SK-N-SH (cell line): ENCODE data around the gene RPAP2. TPM values are rescaled to one million over a fixed set of nuclear protein-coding genes. Genes with fewer than 3 reads are reported as not detected.
"Not testable (repeated sequence)": the region's sequence is repeated elsewhere in the genome, so short reads cannot be mapped to it uniquely, and the experiment has no call there.

Experiments used
- CTCF ChIA-PET: fragments of 300-600, 350-600 bp; formaldehyde crosslinking; extraction: SDS; loops from one replicate; lab custom pipeline; 2021; lab: Yijun Ruan, JAX
- POLR2A ChIA-PET: fragments of 350-600 bp; sonication (Branson Sonifier 250); formaldehyde crosslinking; extraction: SDS; loops from one replicate; lab custom pipeline; 2020; ENCODE audit warnings: antibody characterized with exemption, inconsistent platforms; lab: Yijun Ruan, JAX
- DNase-seq: peaks from one replicate; pipeline ENCODE4 v3.0.0; 2012
- H2AFZ ChIP-seq: fragments of 200-600 bp; sonication (generic); 2 replicates; pipeline ENCODE4 v1.8.1; 2016; ENCODE audit warnings: antibody characterized with exemption, mild to moderate bottlenecking, low read depth
- H3F3A ChIP-seq: fragments of 200-600 bp; sonication (generic); replicated peaks from 2 replicates; pipeline ENCODE3; 2016; ENCODE audit warnings: antibody characterized with exemption, mild to moderate bottlenecking; ENCODE audit not compliant: insufficient read depth
- H3K27ac ChIP-seq, 2 experiments: fragments of 200-500 bp in 1 of 2; fragments of 200-600 bp in 1 of 2; sonication (Bioruptor generic) in 1 of 2; sonication (generic), shearing (Covaris generic) in 1 of 2; 2 replicates each; pipeline versions ENCODE4 v1.5.1 to v1.6.1; 2014 to 2016; ENCODE audit warnings: low read depth in 2 of 2, inconsistent platforms in 1 of 2, low read length in 1 of 2, mild to moderate bottlenecking in 1 of 2, mixed read lengths in 1 of 2
- H3K27me3 ChIP-seq: fragments of 200-600 bp; sonication (generic), shearing (Covaris generic); 2 replicates; pipeline ENCODE4 v1.6.1; 2016; ENCODE audit warnings: mixed run types; ENCODE audit not compliant: insufficient read depth
- H3K36me3 ChIP-seq, 2 experiments: fragments of 200-500 bp in 1 of 2; fragments of 200-600 bp in 1 of 2; sonication (Bioruptor generic) in 1 of 2; sonication (generic) in 1 of 2; replicated peaks in 1 of 2; 2 replicates each; pipeline versions ENCODE3 to v1.5.1; 2014 to 2016; ENCODE audit warnings: low read length in 1 of 2, mild to moderate bottlenecking in 1 of 2; ENCODE audit not compliant: insufficient read depth in 2 of 2, control insufficient read depth in 1 of 2
- H3K4me1 ChIP-seq, 2 experiments: fragments of 200-500 bp in 1 of 2; fragments of 200-600 bp in 1 of 2; sonication (Bioruptor generic) in 1 of 2; sonication (generic), shearing (Covaris generic) in 1 of 2; 2 replicates each; pipeline versions ENCODE4 v1.5.1 to v1.6.1; 2014 to 2016; ENCODE audit warnings: low read depth in 1 of 2, low read length in 1 of 2, mixed run types in 1 of 2; ENCODE audit not compliant: insufficient read depth in 2 of 2, control insufficient read depth in 1 of 2
- H3K4me2 ChIP-seq: fragments of 200-600 bp; sonication (generic), shearing (Covaris generic); 2 replicates; pipeline ENCODE4 v1.6.1; 2017; ENCODE audit warnings: mixed run types
- H3K4me3 ChIP-seq, 2 experiments: fragments of 200-500 bp in 1 of 2; fragments of 200-600 bp in 1 of 2; sonication (Bioruptor generic) in 1 of 2; sonication (generic), shearing (Covaris generic) in 1 of 2; 2 replicates each; pipeline versions ENCODE4 v1.5.1 to v1.8.1; 2014 to 2016; ENCODE audit warnings: low read depth in 2 of 2, inconsistent platforms in 1 of 2, low read length in 1 of 2, mild to moderate bottlenecking in 1 of 2, mixed read lengths in 1 of 2, moderate library complexity in 1 of 2
- H3K79me2 ChIP-seq: fragments of 200-600 bp; sonication (generic); 2 replicates; pipeline ENCODE4 v1.8.1; 2017; ENCODE audit warnings: mild to moderate bottlenecking; ENCODE audit not compliant: insufficient read depth
- H3K9ac ChIP-seq: fragments of 200-600 bp; sonication (generic); 2 replicates; pipeline ENCODE4 v1.6.1; 2017; ENCODE audit warnings: mixed run types
- H3K9me2 ChIP-seq: fragments of 200-600 bp; sonication (generic); 2 replicates; pipeline ENCODE4 v1.6.1; 2017; ENCODE audit warnings: mixed run types
- H3K9me3 ChIP-seq: fragments of 200-600 bp; sonication (generic); 2 replicates; pipeline ENCODE4 v1.6.1; 2017; ENCODE audit warnings: mixed run types, mild to moderate bottlenecking, moderate library complexity
- H4K20me1 ChIP-seq: fragments of 200-600 bp; sonication (generic); 2 replicates; pipeline ENCODE4 v1.6.1; 2017; ENCODE audit warnings: mild to moderate bottlenecking, mixed run types; ENCODE audit not compliant: insufficient read depth
- FOXM1 ChIP-seq: IDR thresholded peaks from 2 replicates; pipeline ENCODE4 v1.4.0; 2012; ENCODE audit warnings: low read depth, mild to moderate bottlenecking
- IRF3 ChIP-seq: fragments of 150-350 bp; IDR thresholded peaks from 2 replicates; pipeline ENCODE4 v1.6.1; 2016; ENCODE audit warnings: mild to moderate bottlenecking, low read depth, low read length
- JUND ChIP-seq: IDR thresholded peaks from 2 replicates; pipeline ENCODE4 v1.4.0; 2012
- NFIC ChIP-seq: IDR thresholded peaks from 2 replicates; pipeline ENCODE4 v1.4.0; 2012; ENCODE audit warnings: borderline replicate concordance
- REST ChIP-seq: IDR thresholded peaks from 2 replicates; pipeline ENCODE4 v1.6.1; 2012; ENCODE audit warnings: mild to moderate bottlenecking, low read depth, low read length, moderate library complexity
- RXRA ChIP-seq: IDR thresholded peaks from 2 replicates; pipeline ENCODE4 v1.4.0; 2012; ENCODE audit warnings: low read depth, mild to moderate bottlenecking, borderline replicate concordance
- SIN3A ChIP-seq: IDR thresholded peaks from 2 replicates; pipeline ENCODE4 v1.6.1; 2012; ENCODE audit warnings: low read depth, mild to moderate bottlenecking, low read length, moderate library complexity, borderline replicate concordance
- TCF12 ChIP-seq: IDR thresholded peaks from 2 replicates; pipeline ENCODE4 v1.4.0; 2012
- USF1 ChIP-seq: IDR thresholded peaks from 2 replicates; pipeline ENCODE4 v1.4.0; 2012; ENCODE audit warnings: low read depth, borderline replicate concordance
- YY1 ChIP-seq: IDR thresholded peaks from 2 replicates; pipeline ENCODE4 v1.4.0; 2012; ENCODE audit warnings: low read depth, mild to moderate bottlenecking
- ZBTB33 ChIP-seq: IDR thresholded peaks from 2 replicates; pipeline ENCODE4 v1.4.0; 2012; ENCODE audit warnings: low read depth, borderline replicate concordance
- WGBS: methylation state at CpG from one replicate; pipeline ENCODE4 v1.1.6; 2017; ENCODE audit warnings: low lambda C conversion rate; 5-methylcytosine and 5-hydroxymethylcytosine counted together
- polyA plus RNA-seq, 3 experiments: library from polyadenylated mRNA; depleted of rRNA; stranded (reverse); fragments of >200 nt; gene quantifications; 2 replicates each; pipeline ENCODE4 v1.2.3, GENCODE V29; 2012

The RPAP2 gene
- polyA plus RNA-seq, 1 of the 3 experiments (the other 2 are of a cell fraction) = 3.4 TPM

- H3F3A ChIP-seq, H3K9ac ChIP-seq, H3K9me2 ChIP-seq, H3K9me3 ChIP-seq, H4K20me1 ChIP-seq, H3K27ac ChIP-seq, H2AFZ ChIP-seq, H3K79me2 ChIP-seq, H3K27me3 ChIP-seq, DNase-seq, H3K4me2 ChIP-seq, CTCF ChIA-PET, H3K4me3 ChIP-seq, POLR2A ChIA-PET, H3K4me1 ChIP-seq: not testable (repeated sequence)
- TF ChIP-seq RXRA = peak; percentile 64; the same call in 1 of the 2 replicates
- WGBS = 90% methylated on average over 10 of the region's 10 CpGs
- H3K36me3 ChIP-seq = peaks cover 8 to 29% of the 10 kb centered on the region in 2 experiments
Observed at GRCh38 chr1:92359382-92359781, 60.5 kb downstream of the RPAP2 start.

GRCh38 chr1:92359986-92360385 lies 61.1 kb downstream of the RPAP2 start:
- Histone ChIP-seq H3K4me1 (no peaks in the 10 kb centered on the region), H3K4me2 (no peak overlapping the region), H3K27ac (no peak overlapping the region), H3K4me3 (no peak overlapping the region), H3K9ac (no peak overlapping the region), H3F3A (no peaks in the 10 kb centered on the region), H3K9me3 (no peaks in the 10 kb centered on the region), H3K79me2 (no peaks in the 10 kb centered on the region), H2AFZ (no peak overlapping the region), H3K27me3 (no peaks in the 10 kb centered on the region), H3K36me3 (peaks cover 10 to 33% of the 10 kb centered on the region in 2 experiments), H4K20me1 (no peaks in the 10 kb centered on the region), H3K9me2 (no peaks in the 10 kb centered on the region)
- 91% methylated on average over 2 of the region's 2 CpGs for WGBS
- ChIA-PET CTCF (no interaction called here), POLR2A (no interaction called here)
- no peak for DNase-seq
- no peak for TF ChIP-seq ZBTB33
- TF ChIP-seq YY1 = no peak
- no peak for TF ChIP-seq IRF3
- no peak for TF ChIP-seq RXRA
- TF ChIP-seq USF1 = no peak
- no peak for TF ChIP-seq SIN3A

GRCh38 chr1:92362970-92363369 lies 64.1 kb downstream of the RPAP2 start:
- Histone ChIP-seq H3K9ac (no peak overlapping the region), H3F3A (no peaks in the 10 kb centered on the region), H2AFZ (no peak overlapping the region), H3K79me2 (no peaks in the 10 kb centered on the region), H3K4me3 (no peak overlapping the region), H3K4me2 (no peak overlapping the region), H3K9me2 (no peaks in the 10 kb centered on the region), H4K20me1 (no peaks in the 10 kb centered on the region), H3K27me3 (no peaks in the 10 kb centered on the region), H3K27ac (no peak overlapping the region), H3K4me1 (no peaks in the 10 kb centered on the region), H3K9me3 (no peaks in the 10 kb centered on the region), H3K36me3 (peaks cover 17 to 30% of the 10 kb centered on the region in 2 experiments)
- no peak for DNase-seq
- 96% methylated on average over 3 of the region's 3 CpGs for WGBS
- ChIA-PET POLR2A (no interaction called here), CTCF (no interaction called here)
- TF ChIP-seq TCF12 (no peak), ZBTB33 (no peak), FOXM1 (no peak), REST (no peak), SIN3A (no peak), JUND (no peak), NFIC (no peak)
